ENCODE measurements around the gene GOLPH3.
"Not testable (repeated sequence)": the region's sequence is repeated elsewhere in the genome, so short reads cannot be mapped to it uniquely, and the experiment has no call there.

Gene GOLPH3

GRCh38 chr5:32174011-32174870 lies at the start of gene GOLPH3:
TSS of gene GOLPH3 (minus strand) at chr5:32174319. CDS start at chr5:32174034, 285 bp downstream.
- DNase-seq, result peak; percentile 97

- no peak for DNase-seq
Observed at GRCh38 chr5:32222723-32223470, 48.8 kb upstream of the GOLPH3 start.

GRCh38 chr5:32217886-32218396 lies 43.8 kb upstream of the GOLPH3 start:
- DNase-seq, result peak; percentile 74

- DNase-seq, result not testable (repeated sequence)
Observed at GRCh38 chr5:32214344-32214743, 40.2 kb upstream of the GOLPH3 start.

- DNase-seq, result no peak
Observed at GRCh38 chr5:32210151-32210550, 36.0 kb upstream of the GOLPH3 start.

- DNase-seq, result not testable (repeated sequence)
Observed at GRCh38 chr5:32208837-32209236, 34.7 kb upstream of the GOLPH3 start.

- DNase-seq, result peak; percentile 29
Observed at GRCh38 chr5:32207355-32207634, 33.2 kb upstream of the GOLPH3 start.

GRCh38 chr5:32206509-32207354 lies 32.6 kb upstream of the GOLPH3 start:
- DNase-seq, result no peak

GRCh38 chr5:32206053-32206452 lies 31.9 kb upstream of the GOLPH3 start:
- no peak for DNase-seq

- DNase-seq, result no peak
Observed at GRCh38 chr5:32202394-32202793, 28.3 kb upstream of the GOLPH3 start.

- peak; percentile 44 for DNase-seq
Observed at GRCh38 chr5:32201122-32201753, 27.1 kb upstream of the GOLPH3 start.

- DNase-seq, result no peak
Observed at GRCh38 chr5:32197032-32197431, 22.9 kb upstream of the GOLPH3 start.

- no peak for DNase-seq
Observed at GRCh38 chr5:32195265-32195664, 21.1 kb upstream of the GOLPH3 start.

- DNase-seq, result peak; percentile 95
Observed at GRCh38 chr5:32193591-32193990, 19.5 kb upstream of the GOLPH3 start.

GRCh38 chr5:32190095-32190494 lies 16.0 kb upstream of the GOLPH3 start:
- DNase-seq, result no peak

GRCh38 chr5:32187675-32188074 lies 13.6 kb upstream of the GOLPH3 start:
- DNase-seq, result no peak

- DNase-seq, result peak; percentile 28
Observed at GRCh38 chr5:32182463-32183063, 8.4 kb upstream of the GOLPH3 start.

- DNase-seq, result peak; percentile 77
Observed at GRCh38 chr5:32173267-32174010, 680 bp downstream of the GOLPH3 start.

GRCh38 chr5:32172923-32173266 lies 1.2 kb downstream of the GOLPH3 start:
- DNase-seq, result peak; percentile 32

- peak; percentile 60 for DNase-seq
Observed at GRCh38 chr5:32172186-32172911, 1.8 kb downstream of the GOLPH3 start.
